ENCODE measurements around the gene C21orf58. TPM values are rescaled to one million over a fixed set of nuclear protein-coding genes. Genes with fewer than 3 reads are reported as not detected.

Gene C21orf58
- total and polyA plus RNA-seq, 12 donors = 0.51 to 2.9 (median 1.3) TPM

DNA sequence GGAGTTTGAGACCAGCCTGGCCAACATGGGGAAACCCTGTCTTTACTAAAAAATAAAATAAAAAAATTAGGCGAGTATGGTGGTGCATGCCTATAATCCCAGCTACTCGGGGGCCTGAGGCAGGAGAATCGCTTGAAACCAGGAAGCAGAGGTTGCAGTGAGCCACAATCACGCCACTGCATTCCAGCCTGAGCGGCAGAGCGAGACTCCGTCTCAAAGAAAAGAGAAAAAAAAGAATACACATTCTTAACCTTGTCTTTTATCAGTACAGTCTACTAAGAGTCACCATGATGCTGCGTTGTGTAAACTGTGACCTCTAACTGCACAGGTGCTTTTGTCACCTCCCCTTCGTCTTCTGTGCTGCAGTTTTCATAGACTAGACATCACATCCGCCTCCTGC, 37.5 kb upstream of the C21orf58 start:
- TF ChIP-seq CTCF (IDR thresholded peaks at IDR 0.05) = no peak
- intact Hi-C loops (cut with DNase I) = no loop called here
- 97% methylated on average over 10 of the region's 10 CpGs for WGBS, 2 donors
- ATAC-seq (no peak), DNase-seq (no peak)
- Histone ChIP-seq H3K27me3 (no peaks in the 10 kb centered on the region), H3K27ac (no peak overlapping the region), H3K36me3 (peaks cover 0 to 90% (median 21%) of the 10 kb centered on the region in 9 donors), H3K9me3 (no peaks in the 10 kb centered on the region), H3K4me1 (no peaks in the 10 kb centered on the region), H3K4me3 (no peak overlapping the region)

- intact Hi-C loops (cut with DNase I) = no loop called here
- no peak for TF ChIP-seq CTCF (IDR thresholded peaks at IDR 0.05)
- Histone ChIP-seq H3K27me3 (no peaks in the 10 kb centered on the region), H3K4me1 (no peaks in the 10 kb centered on the region), H3K36me3 (peaks cover 4 to 98% (median 24%) of the 10 kb centered on the region in 9 donors), H3K27ac (no peak overlapping the region), H3K9me3 (no peaks in the 10 kb centered on the region), H3K4me3 (no peak overlapping the region)
- WGBS, 2 donors = 92 to 94% methylated on average over 19 of the region's 19 CpGs
- ATAC-seq (no peak), DNase-seq (no peak)
These were observed 34.2 kb upstream of the C21orf58 start for GRCh38 chr21:46357684-46358425.

- intact Hi-C loops (cut with DNase I) = no loop called here
- 83 to 88% methylated on average over 4 of the region's 4 CpGs for WGBS, 2 donors
- Histone ChIP-seq H3K4me3 (no peak overlapping the region), H3K4me1 (no peaks in the 10 kb centered on the region), H3K36me3 (peaks cover 4 to 98% (median 26%) of the 10 kb centered on the region in 9 donors), H3K27me3 (no peaks in the 10 kb centered on the region), H3K27ac (no peak overlapping the region), H3K9me3 (no peaks in the 10 kb centered on the region)
- no peak for DNase-seq
- no peak for TF ChIP-seq CTCF (IDR thresholded peaks at IDR 0.05)
- ATAC-seq = no peak
These were observed 33.6 kb upstream of the C21orf58 start for GRCh38 chr21:46357335-46357604.

GRCh38 chr21:46356494-46357334, 33.0 kb upstream of the C21orf58 start:
- Histone ChIP-seq H3K4me3 (no peak overlapping the region), H3K4me1 (no peaks in the 10 kb centered on the region), H3K27me3 (no peaks in the 10 kb centered on the region), H3K36me3 (peaks cover 4 to 98% (median 31%) of the 10 kb centered on the region in 9 donors), H3K9me3 (no peaks in the 10 kb centered on the region), H3K27ac (no peak overlapping the region)
- WGBS, 2 donors = 91% methylated on average over 23 of the region's 23 CpGs
- DNase-seq (no peak), ATAC-seq (peak in 3 of 8 donors; percentile 5 to 12 (median 11))
- intact Hi-C loops (cut with DNase I) = no loop called here
- no peak for TF ChIP-seq CTCF (IDR thresholded peaks at IDR 0.05)

Measured in heart right ventricle (tissue), 16 donors.